Fibroblast of lung (primary cell): ENCODE results near the gene LTA4H.
"Not testable (repeated sequence)": the region's sequence is repeated elsewhere in the genome, so short reads cannot be mapped to it uniquely, and the experiment has no call there.

ENCODE experiments used
- CTCF ChIP-seq, 2 donors: IDR thresholded peaks in 1 of 2; conservative IDR thresholded peaks in 1 of 2; 1 replicate in 1 of 2; 2 replicates in 1 of 2; pipeline ENCODE4 v1.5.1; 2011 to 2012; ENCODE audit warnings: low read length in 2 of 2, control low read depth in 1 of 2, inconsistent platforms in 1 of 2, low read depth in 1 of 2, mild to moderate bottlenecking in 1 of 2
- EZH2 ChIP-seq: IDR thresholded peaks from 2 replicates; pipeline ENCODE4 v1.5.1; 2012; ENCODE audit warnings: low read length, control low read depth, mild to moderate bottlenecking; ENCODE audit errors: missing control alignments

GRCh38 chr12:96065776-96066175 lies 30.4 kb upstream of the LTA4H start:
- TF ChIP-seq CTCF (conservative IDR thresholded peaks at IDR 0.05 in 1 of 2, IDR thresholded peaks at IDR 0.05 in 1 of 2; ENCODE audit: low read depth in 1 of 2, low read length in 2 of 2); EZH2: not testable (repeated sequence)
